Stimulated activated CD4-positive, alpha-beta T cell treated with anti-CD3 and anti-CD28 coated beads, Interleukin-2, amount 100 ng/mL, for 24 hours (primary cell): ENCODE results near the gene VPS36.
"Not testable (repeated sequence)": the region's sequence is repeated elsewhere in the genome, so short reads cannot be mapped to it uniquely, and the experiment has no call there.

Source experiments
- DNase-seq, 2 donors: peaks; one replicate each; pipeline ENCODE4 v3.0.0-alpha.2; 2020

The VPS36 gene

DNA sequence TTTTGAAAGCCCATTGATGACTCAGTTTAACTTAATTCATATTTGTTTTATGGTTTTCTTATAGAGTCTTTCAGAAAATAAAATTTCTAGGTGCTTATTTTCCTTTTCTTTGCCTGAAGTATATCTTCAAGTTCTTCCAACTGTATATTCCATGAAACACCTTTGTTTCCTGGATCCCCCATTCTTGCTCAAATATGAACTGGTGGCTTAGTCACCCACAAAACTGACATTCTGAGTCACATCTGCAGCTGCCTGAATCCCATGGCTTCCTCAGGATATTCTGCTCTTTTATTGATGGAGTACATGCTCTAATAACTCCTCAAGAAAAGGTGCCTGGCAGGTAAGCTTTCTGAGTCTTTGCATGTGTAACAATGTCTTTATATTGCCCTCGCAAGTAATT, 77.2 kb downstream of the VPS36 start:
- not testable (repeated sequence) for DNase-seq

DNA sequence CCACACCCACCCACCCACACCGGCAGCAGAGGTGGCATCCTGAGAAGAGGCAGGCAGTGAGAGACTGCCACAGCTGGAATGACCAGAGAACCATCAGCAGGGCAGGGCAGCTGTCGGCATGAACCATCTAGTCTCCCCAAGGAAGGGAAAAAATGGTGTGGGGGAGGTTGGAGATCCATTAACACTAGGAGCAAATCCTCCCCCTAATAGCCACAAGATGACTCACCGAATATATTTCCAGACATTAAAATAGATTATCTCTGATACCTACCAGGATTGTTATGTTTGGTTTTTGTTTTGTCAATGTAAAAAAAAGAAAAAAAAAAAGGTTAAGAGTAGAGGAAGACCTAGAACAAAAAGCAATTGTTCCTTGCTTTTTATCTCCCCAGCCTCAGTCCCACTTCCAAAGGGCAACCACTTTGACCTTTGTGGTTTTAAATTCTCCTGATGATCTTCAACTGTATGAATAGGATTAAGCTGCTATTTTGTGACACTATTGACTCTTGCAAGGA, 78.6 kb downstream of the VPS36 start:
- DNase-seq: no peak

DNA sequence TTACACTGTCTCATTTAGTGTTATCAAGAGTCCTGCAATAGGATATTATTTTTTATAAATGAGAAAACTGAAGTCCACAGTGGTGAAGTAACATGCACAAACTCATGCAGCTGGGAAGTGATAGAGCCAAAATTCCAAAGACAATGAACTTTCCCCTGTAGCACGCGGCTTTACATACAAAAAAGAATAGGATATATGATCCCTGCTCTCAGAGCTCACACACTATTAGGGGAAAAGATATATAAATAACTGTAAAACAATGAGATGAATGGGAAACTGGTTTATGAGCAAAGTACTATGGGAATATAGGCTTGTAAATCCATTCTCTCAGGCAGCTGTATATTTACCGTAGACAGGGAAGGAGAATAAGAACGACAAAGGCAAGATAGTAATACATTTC, 84.1 kb downstream of the VPS36 start:
- no peak for DNase-seq
